IMR-90 (cell line): Measurements from ENCODE around the gene TYMS.

ENCODE experiments used
- BHLHE40 ChIP-seq: fragments of 150-350 bp; IDR thresholded peaks from 2 replicates; pipeline ENCODE4 v1.6.1; 2016; ENCODE audit warnings: mild to moderate bottlenecking, low read depth, low read length
- CEBPB ChIP-seq: IDR thresholded peaks from 2 replicates; pipeline ENCODE4 v1.6.1; 2012; ENCODE audit warnings: low read depth, low read length, improper control_type of control experiment
- CHD1 ChIP-seq: IDR thresholded peaks from 2 replicates; pipeline ENCODE4 v1.6.1; 2012; ENCODE audit warnings: low read depth, low read length, improper control_type of control experiment
- CTCF ChIP-seq: conservative IDR thresholded peaks from 2 replicates; pipeline ENCODE4 v1.5.1; 2012; ENCODE audit warnings: mild to moderate bottlenecking, low read depth, low read length, improper control_type of control experiment
- ELK1 ChIP-seq: fragments of 150-350 bp; IDR thresholded peaks from 2 replicates; pipeline ENCODE4 v1.6.1; 2016; ENCODE audit warnings: low read depth, mild to moderate bottlenecking, low read length, moderate library complexity, borderline replicate concordance
- MXI1 ChIP-seq: IDR thresholded peaks from 2 replicates; pipeline ENCODE4 v1.6.1; 2012; ENCODE audit warnings: low read depth, mild to moderate bottlenecking, low read length, moderate library complexity, borderline replicate concordance
- NFE2L2 ChIP-seq: fragments of 150-350 bp; IDR thresholded peaks from 2 replicates; pipeline ENCODE4 v1.6.1; 2016; ENCODE audit warnings: low read depth, mild to moderate bottlenecking, low read length
- POLR2A ChIP-seq: IDR thresholded peaks from 2 replicates; pipeline ENCODE4 v1.6.1; 2012; ENCODE audit warnings: mild to moderate bottlenecking, low read depth, low read length
- RAD21 ChIP-seq: IDR thresholded peaks from 2 replicates; pipeline ENCODE4 v1.6.1; 2012; ENCODE audit warnings: low read length, improper control_type of control experiment
- RCOR1 ChIP-seq: IDR thresholded peaks from 2 replicates; pipeline ENCODE4 v1.6.1; 2012; ENCODE audit warnings: mild to moderate bottlenecking, low read length, improper control_type of control experiment; ENCODE audit not compliant: insufficient replicate concordance
- RFX5 ChIP-seq: IDR thresholded peaks from 2 replicates; pipeline ENCODE4 v1.8.0; 2012; ENCODE audit warnings: low read depth, mild to moderate bottlenecking, low read length, moderate library complexity
- USF2 ChIP-seq: fragments of 150-350 bp; IDR thresholded peaks from 2 replicates; pipeline ENCODE4 v1.6.1; 2017; ENCODE audit warnings: mild to moderate bottlenecking, antibody characterized with exemption, low read length, low read depth

GRCh38 chr18:621291-622043 is 36.0 kb upstream of the TYMS start:
- no peak for TF ChIP-seq CTCF
- TF ChIP-seq POLR2A, result no peak
- TF ChIP-seq MXI1, result no peak
- TF ChIP-seq ELK1, result no peak
- TF ChIP-seq RAD21, result no peak
- no peak for TF ChIP-seq RFX5
- TF ChIP-seq CEBPB, result no peak
- TF ChIP-seq USF2, result no peak
- no peak for TF ChIP-seq CHD1
- TF ChIP-seq BHLHE40, result no peak
- no peak for TF ChIP-seq NFE2L2
- no peak for TF ChIP-seq RCOR1
